ENCODE data around the gene HYAL4. TPM values are rescaled to one million over a fixed set of nuclear protein-coding genes. Genes with fewer than 3 reads are reported as not detected.

The HYAL4 gene
- total RNA-seq, 1 experiment from 2014 or later = not detected

GRCh38 chr7:123821320-123821719 is 23.6 kb upstream of the HYAL4 start:
- H3K27me3 ChIP-seq (replicated peaks; ENCODE audit: insufficient read depth, low read depth, low read length, poor library complexity) = no peaks in the 10 kb centered on the region
- ChIA-PET POLR2A (ENCODE audit: low non-redundant PET) (no interaction called here), CTCF (no interaction called here)
- no peak overlapping the region for H3K4me3 ChIP-seq (ENCODE audit: low read depth, low read length, poor library complexity, severe bottlenecking)
- intact Hi-C loops (cut with micrococcal nuclease; ENCODE audit: unreplicated experiment) = no loop called here
- BruUV-seq (replicated peaks) = no TSS peak
- TF ChIP-seq EZH2 (IDR thresholded peaks at IDR 0.05; ENCODE audit: borderline replicate concordance, low read depth, low read length, poor library complexity, severe bottlenecking) = no peak
- TF ChIP-seq, protein P1, sequence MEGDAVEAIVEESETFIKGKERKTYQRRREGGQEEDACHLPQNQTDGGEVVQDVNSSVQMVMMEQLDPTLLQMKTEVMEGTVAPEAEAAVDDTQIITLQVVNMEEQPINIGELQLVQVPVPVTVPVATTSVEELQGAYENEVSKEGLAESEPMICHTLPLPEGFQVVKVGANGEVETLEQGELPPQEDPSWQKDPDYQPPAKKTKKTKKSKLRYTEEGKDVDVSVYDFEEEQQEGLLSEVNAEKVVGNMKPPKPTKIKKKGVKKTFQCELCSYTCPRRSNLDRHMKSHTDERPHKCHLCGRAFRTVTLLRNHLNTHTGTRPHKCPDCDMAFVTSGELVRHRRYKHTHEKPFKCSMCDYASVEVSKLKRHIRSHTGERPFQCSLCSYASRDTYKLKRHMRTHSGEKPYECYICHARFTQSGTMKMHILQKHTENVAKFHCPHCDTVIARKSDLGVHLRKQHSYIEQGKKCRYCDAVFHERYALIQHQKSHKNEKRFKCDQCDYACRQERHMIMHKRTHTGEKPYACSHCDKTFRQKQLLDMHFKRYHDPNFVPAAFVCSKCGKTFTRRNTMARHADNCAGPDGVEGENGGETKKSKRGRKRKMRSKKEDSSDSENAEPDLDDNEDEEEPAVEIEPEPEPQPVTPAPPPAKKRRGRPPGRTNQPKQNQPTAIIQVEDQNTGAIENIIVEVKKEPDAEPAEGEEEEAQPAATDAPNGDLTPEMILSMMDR (conservative IDR thresholded peaks at IDR 0.05; ENCODE audit: low read depth, low read length) = no peak
- no peaks in the 10 kb centered on the region for H3K4me1 ChIP-seq (ENCODE audit: insufficient read depth, low read length, poor library complexity, severe bottlenecking)
- no peak for DNase-seq (ENCODE audit: low spot score)
- no peaks in the 10 kb centered on the region for H3K36me3 ChIP-seq (ENCODE audit: insufficient read depth, low read length, poor library complexity, severe bottlenecking)
- no peak overlapping the region for H3K27ac ChIP-seq (ENCODE audit: low read depth, low read length, poor library complexity, severe bottlenecking)
- H3K9me3 ChIP-seq (ENCODE audit: low read depth, low read length, poor library complexity, severe bottlenecking) = no peaks in the 10 kb centered on the region

DNA sequence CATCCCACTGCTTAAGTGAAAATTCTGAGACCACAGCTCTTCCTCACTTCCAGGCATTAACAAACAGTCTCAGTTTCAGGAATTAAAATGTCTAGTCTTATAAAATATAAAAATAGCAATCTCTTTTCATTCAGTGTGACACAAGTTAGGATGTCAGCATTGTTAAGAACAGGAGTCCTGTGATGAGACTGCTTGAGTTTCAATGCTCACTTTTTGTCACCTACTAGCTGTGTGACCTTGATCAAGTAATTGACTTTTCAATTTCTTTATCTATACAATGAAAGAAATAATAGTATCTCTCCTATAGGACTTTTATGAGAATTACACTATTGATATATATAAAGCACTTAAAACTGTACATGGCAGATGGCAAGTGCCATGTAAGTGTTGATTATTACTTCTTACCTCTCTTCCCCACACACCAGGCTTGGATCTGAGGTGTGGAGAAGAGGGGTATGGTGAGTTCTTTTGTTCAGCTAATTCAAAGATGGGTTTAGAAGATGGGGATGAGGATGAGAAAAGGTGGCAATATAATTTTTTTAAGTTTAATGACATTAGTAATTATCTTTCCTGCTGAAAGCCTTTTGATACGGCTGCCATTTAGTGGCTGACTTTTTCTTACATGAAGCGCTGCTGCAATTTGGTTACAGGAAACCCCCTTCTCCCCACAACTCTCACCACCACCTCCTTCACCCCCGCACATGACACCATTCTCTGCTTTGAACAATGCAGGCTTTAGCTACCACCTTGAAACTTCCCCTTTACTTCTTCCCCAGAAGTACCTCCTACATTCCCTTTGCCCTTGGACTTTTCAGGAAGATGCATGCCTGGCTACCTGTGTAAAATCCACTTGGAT is 20.8 kb upstream of the HYAL4 start:
- Histone ChIP-seq H3K9me3 (ENCODE audit: low read depth, low read length, poor library complexity, severe bottlenecking) (no peaks in the 10 kb centered on the region), H3K27me3 (replicated peaks; ENCODE audit: insufficient read depth, low read depth, low read length, poor library complexity) (no peaks in the 10 kb centered on the region), H3K4me1 (ENCODE audit: insufficient read depth, low read length, poor library complexity, severe bottlenecking) (no peaks in the 10 kb centered on the region), H3K4me3 (ENCODE audit: low read depth, low read length, poor library complexity, severe bottlenecking) (no peak overlapping the region), H3K27ac (ENCODE audit: low read depth, low read length, poor library complexity, severe bottlenecking) (no peak overlapping the region), H3K36me3 (ENCODE audit: insufficient read depth, low read length, poor library complexity, severe bottlenecking) (no peaks in the 10 kb centered on the region)
- no TSS peak for BruUV-seq (replicated peaks)
- intact Hi-C loops (cut with micrococcal nuclease; ENCODE audit: unreplicated experiment) = no loop called here
- POLR2A ChIA-PET (ENCODE audit: low non-redundant PET) = no interaction called here
- CTCF ChIA-PET = no interaction called here
- no peak for DNase-seq (ENCODE audit: low spot score)
- TF ChIP-seq EZH2 (IDR thresholded peaks at IDR 0.05; ENCODE audit: borderline replicate concordance, low read depth, low read length, poor library complexity, severe bottlenecking) = no peak
- TF ChIP-seq, protein P1 (conservative IDR thresholded peaks at IDR 0.05; ENCODE audit: low read depth, low read length) = no peak

DNA sequence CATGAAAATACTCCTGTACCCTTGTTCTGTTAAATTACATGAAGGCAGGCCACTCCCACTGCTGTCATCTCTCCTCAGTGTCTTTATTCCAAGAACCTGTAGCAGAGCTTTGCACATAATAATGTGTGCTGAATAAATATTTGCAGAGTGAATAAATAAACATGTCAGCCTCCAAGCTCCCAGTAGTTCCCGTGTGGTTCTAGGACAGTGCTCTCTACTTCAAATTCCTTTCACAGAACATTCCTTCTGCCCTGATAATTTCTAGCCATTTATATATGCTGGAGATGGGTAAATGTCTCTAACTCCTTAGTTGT is 20.3 kb upstream of the HYAL4 start:
- intact Hi-C loops (cut with micrococcal nuclease; ENCODE audit: unreplicated experiment) = no loop called here
- Histone ChIP-seq H3K4me1 (ENCODE audit: insufficient read depth, low read length, poor library complexity, severe bottlenecking) (no peaks in the 10 kb centered on the region), H3K9me3 (ENCODE audit: low read depth, low read length, poor library complexity, severe bottlenecking) (no peaks in the 10 kb centered on the region), H3K4me3 (ENCODE audit: low read depth, low read length, poor library complexity, severe bottlenecking) (no peak overlapping the region), H3K27ac (ENCODE audit: low read depth, low read length, poor library complexity, severe bottlenecking) (no peak overlapping the region), H3K36me3 (ENCODE audit: insufficient read depth, low read length, poor library complexity, severe bottlenecking) (no peaks in the 10 kb centered on the region), H3K27me3 (replicated peaks; ENCODE audit: insufficient read depth, low read depth, low read length, poor library complexity) (no peaks in the 10 kb centered on the region)
- CTCF ChIA-PET = no interaction called here
- POLR2A ChIA-PET (ENCODE audit: low non-redundant PET) = no interaction called here
- DNase-seq (ENCODE audit: low spot score) = no peak
- no TSS peak for BruUV-seq (replicated peaks)
- no peak for TF ChIP-seq EZH2 (IDR thresholded peaks at IDR 0.05; ENCODE audit: borderline replicate concordance, low read depth, low read length, poor library complexity, severe bottlenecking)
- TF ChIP-seq, protein P1 (conservative IDR thresholded peaks at IDR 0.05; ENCODE audit: low read depth, low read length) = no peak
